Measurements from ENCODE around the gene FCRLA.

- TF ChIP-seq CTCF (IDR thresholded peaks at IDR 0.05 in 4 of 5, conservative IDR thresholded peaks at IDR 0.05 in 1 of 5): peak in 2 of 5 experiments; percentile 4 to 17
- no peak for TF ChIP-seq POLR2A (IDR thresholded peaks at IDR 0.05)
Measured at GRCh38 chr1:161725908-161726472, 19.0 kb downstream of the FCRLA start.
